Osteoblast (primary cell): ENCODE data around the gene RPEL1. TPM values are rescaled to one million over a fixed set of nuclear protein-coding genes. Genes with fewer than 3 reads are reported as not detected.

Experiments used
- DNase-seq: peaks from one replicate; pipeline ENCODE4 v3.0.0; 2011; ENCODE audit warnings: low spot score, mixed read lengths; ENCODE audit not compliant: insufficient read length; ENCODE audit errors: missing footprints
- H2AFZ ChIP-seq: 2 replicates; pipeline ENCODE4 v1.6.0; 2011; ENCODE audit warnings: mild to moderate bottlenecking, low read length
- H3K27ac ChIP-seq: 2 replicates; pipeline ENCODE4 v1.5.1; 2011; ENCODE audit warnings: mild to moderate bottlenecking, low read depth, low read length, moderate library complexity
- H3K27me3 ChIP-seq: 2 replicates; pipeline ENCODE4 v1.6.0; 2012; ENCODE audit warnings: mild to moderate bottlenecking, control low read depth, inconsistent platforms, low read length, moderate library complexity; ENCODE audit not compliant: insufficient read depth
- H3K36me3 ChIP-seq: 2 replicates; pipeline ENCODE4 v1.5.1; 2011; ENCODE audit warnings: mild to moderate bottlenecking, low read length, control low read depth, moderate library complexity; ENCODE audit not compliant: insufficient read depth
- H3K4me1 ChIP-seq: 2 replicates; pipeline ENCODE4 v1.5.1; 2011; ENCODE audit warnings: mild to moderate bottlenecking, low read length, control low read depth, moderate library complexity; ENCODE audit not compliant: insufficient read depth
- H3K4me2 ChIP-seq: 2 replicates; pipeline ENCODE4 v1.6.0; 2011; ENCODE audit warnings: mild to moderate bottlenecking, low read length; ENCODE audit not compliant: insufficient read depth
- H3K4me3 ChIP-seq: fragments of 200-600 bp; sonication (generic); 3 replicates; pipeline ENCODE4 v1.5.1; 2012; ENCODE audit warnings: mild to moderate bottlenecking, low read length, inconsistent platforms; ENCODE audit not compliant: insufficient read depth
- H3K79me2 ChIP-seq: 2 replicates; pipeline ENCODE4 v1.6.0; 2012; ENCODE audit warnings: mild to moderate bottlenecking, low read length, control low read depth, inconsistent platforms; ENCODE audit not compliant: insufficient read depth
- H3K9me3 ChIP-seq: 2 replicates; pipeline ENCODE4 v1.5.1; 2011; ENCODE audit warnings: low read depth, low read length, control low read depth
- H4K20me1 ChIP-seq: 2 replicates; pipeline ENCODE4 v1.6.0; 2012; ENCODE audit warnings: mild to moderate bottlenecking, low read length, control low read depth; ENCODE audit not compliant: insufficient read depth
- total RNA-seq: library from RNA; depleted of rRNA; stranded (reverse); fragments of >200 nt; gene quantifications from 2 replicates; pipeline ENCODE4 v1.2.3, GENCODE V29; 2012
- TF ChIP-seq, protein P1 (sequence below): IDR thresholded peaks from 2 replicates; pipeline ENCODE4 v1.5.1; 2011; ENCODE audit warnings: mild to moderate bottlenecking, low read depth, low read length, moderate library complexity; ENCODE audit errors: extremely low read depth

The RPEL1 gene
- total RNA-seq, 1 donor: 0.36 TPM

- TF ChIP-seq, protein P1, sequence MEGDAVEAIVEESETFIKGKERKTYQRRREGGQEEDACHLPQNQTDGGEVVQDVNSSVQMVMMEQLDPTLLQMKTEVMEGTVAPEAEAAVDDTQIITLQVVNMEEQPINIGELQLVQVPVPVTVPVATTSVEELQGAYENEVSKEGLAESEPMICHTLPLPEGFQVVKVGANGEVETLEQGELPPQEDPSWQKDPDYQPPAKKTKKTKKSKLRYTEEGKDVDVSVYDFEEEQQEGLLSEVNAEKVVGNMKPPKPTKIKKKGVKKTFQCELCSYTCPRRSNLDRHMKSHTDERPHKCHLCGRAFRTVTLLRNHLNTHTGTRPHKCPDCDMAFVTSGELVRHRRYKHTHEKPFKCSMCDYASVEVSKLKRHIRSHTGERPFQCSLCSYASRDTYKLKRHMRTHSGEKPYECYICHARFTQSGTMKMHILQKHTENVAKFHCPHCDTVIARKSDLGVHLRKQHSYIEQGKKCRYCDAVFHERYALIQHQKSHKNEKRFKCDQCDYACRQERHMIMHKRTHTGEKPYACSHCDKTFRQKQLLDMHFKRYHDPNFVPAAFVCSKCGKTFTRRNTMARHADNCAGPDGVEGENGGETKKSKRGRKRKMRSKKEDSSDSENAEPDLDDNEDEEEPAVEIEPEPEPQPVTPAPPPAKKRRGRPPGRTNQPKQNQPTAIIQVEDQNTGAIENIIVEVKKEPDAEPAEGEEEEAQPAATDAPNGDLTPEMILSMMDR: peak; percentile 28
- H3K9me3 ChIP-seq: no peaks in the 10 kb centered on the region
- no peak overlapping the region for H2AFZ ChIP-seq
- no peak overlapping the region for H3K27ac ChIP-seq
- no peaks in the 10 kb centered on the region for H3K36me3 ChIP-seq
- peaks cover 5% of the 10 kb centered on the region for H3K4me1 ChIP-seq
- no peaks in the 10 kb centered on the region for H3K79me2 ChIP-seq
- no peaks in the 10 kb centered on the region for H3K27me3 ChIP-seq
- H3K4me2 ChIP-seq: no peak overlapping the region
- H4K20me1 ChIP-seq: no peaks in the 10 kb centered on the region
- DNase-seq: no peak
- no peak overlapping the region for H3K4me3 ChIP-seq
Measured at GRCh38 chr10:103246324-103246723, 637 bp downstream of the RPEL1 start.

GRCh38 chr10:103254113-103254512, 8.4 kb downstream of the RPEL1 start:
- H3K27me3 ChIP-seq: no peaks in the 10 kb centered on the region
- H3K36me3 ChIP-seq: no peaks in the 10 kb centered on the region
- TF ChIP-seq, protein P1: no peak
- H4K20me1 ChIP-seq: no peaks in the 10 kb centered on the region
- no peak overlapping the region for H2AFZ ChIP-seq
- no peak overlapping the region for H3K4me2 ChIP-seq
- no peaks in the 10 kb centered on the region for H3K4me1 ChIP-seq
- no peak overlapping the region for H3K4me3 ChIP-seq
- H3K9me3 ChIP-seq: no peaks in the 10 kb centered on the region
- no peak for DNase-seq
- H3K79me2 ChIP-seq: no peaks in the 10 kb centered on the region
- no peak overlapping the region for H3K27ac ChIP-seq

DNA sequence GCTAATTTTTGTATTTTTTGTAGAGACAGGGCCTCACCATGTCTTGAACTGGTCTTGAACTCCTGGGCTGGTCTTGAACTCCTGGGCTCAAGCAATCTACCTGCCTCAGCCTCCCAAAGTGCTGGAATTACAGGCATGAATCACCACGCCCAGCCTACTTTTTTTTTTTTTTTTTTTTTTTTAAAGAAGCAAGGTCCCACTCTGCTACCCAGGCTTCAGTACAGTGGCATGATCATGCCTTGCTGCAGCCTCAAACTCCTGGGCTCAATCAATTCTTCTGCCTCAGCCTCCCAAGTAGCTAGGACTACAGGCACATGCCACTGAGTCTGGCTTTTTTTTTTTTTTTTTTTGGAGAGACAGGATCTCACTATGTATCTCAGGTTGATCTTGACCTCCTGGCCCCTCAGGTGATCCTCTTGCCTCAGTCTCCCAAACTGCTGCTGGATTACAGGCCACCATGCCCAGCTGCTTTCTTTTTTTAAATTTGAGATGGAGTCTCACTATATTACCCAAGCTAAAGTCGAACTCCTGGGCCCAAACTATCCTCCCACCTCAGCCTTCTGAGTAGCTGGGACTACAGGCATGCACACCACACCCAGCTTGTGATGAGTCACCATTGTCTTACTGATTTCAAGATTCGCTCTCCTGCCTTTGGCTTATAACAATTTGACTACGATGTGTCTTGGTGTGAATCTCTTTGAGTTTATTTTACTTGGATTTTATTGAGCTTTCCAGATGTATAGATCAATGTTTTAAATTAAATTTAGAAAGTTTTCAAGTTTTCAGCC, 9.0 kb downstream of the RPEL1 start:
- Histone ChIP-seq H3K4me3 (no peak overlapping the region), H3K9me3 (no peaks in the 10 kb centered on the region), H3K4me1 (no peaks in the 10 kb centered on the region), H2AFZ (no peak overlapping the region), H3K79me2 (no peaks in the 10 kb centered on the region), H3K36me3 (no peaks in the 10 kb centered on the region), H3K27me3 (no peaks in the 10 kb centered on the region), H3K4me2 (no peak overlapping the region), H4K20me1 (no peaks in the 10 kb centered on the region), H3K27ac (no peak overlapping the region)
- DNase-seq: no peak
- TF ChIP-seq, protein P1: no peak

GRCh38 chr10:103256613-103257012, 10.9 kb downstream of the RPEL1 start:
- H3K36me3 ChIP-seq: no peaks in the 10 kb centered on the region
- no peaks in the 10 kb centered on the region for H3K4me1 ChIP-seq
- H3K79me2 ChIP-seq: no peaks in the 10 kb centered on the region
- H4K20me1 ChIP-seq: no peaks in the 10 kb centered on the region
- H3K9me3 ChIP-seq: no peaks in the 10 kb centered on the region
- H3K4me3 ChIP-seq: no peak overlapping the region
- H3K4me2 ChIP-seq: no peak overlapping the region
- no peaks in the 10 kb centered on the region for H3K27me3 ChIP-seq
- TF ChIP-seq, protein P1: no peak
- no peak overlapping the region for H2AFZ ChIP-seq
- no peak for DNase-seq
- H3K27ac ChIP-seq: no peak overlapping the region
